Stimulated activated CD8-positive, alpha-beta memory T cell treated with anti-CD3 and anti-CD28 coated beads, Interleukin-12 subunit alpha, Interleukin-12 subunit beta, amount 100 ng/mL, for 24 hours (primary cell): ENCODE measurements around the gene KIF6.

Source experiments
- DNase-seq: peaks from one replicate; pipeline ENCODE4 v3.0.0-alpha.2; 2020; ENCODE audit errors: extremely low read depth

KIF6 gene

DNA sequence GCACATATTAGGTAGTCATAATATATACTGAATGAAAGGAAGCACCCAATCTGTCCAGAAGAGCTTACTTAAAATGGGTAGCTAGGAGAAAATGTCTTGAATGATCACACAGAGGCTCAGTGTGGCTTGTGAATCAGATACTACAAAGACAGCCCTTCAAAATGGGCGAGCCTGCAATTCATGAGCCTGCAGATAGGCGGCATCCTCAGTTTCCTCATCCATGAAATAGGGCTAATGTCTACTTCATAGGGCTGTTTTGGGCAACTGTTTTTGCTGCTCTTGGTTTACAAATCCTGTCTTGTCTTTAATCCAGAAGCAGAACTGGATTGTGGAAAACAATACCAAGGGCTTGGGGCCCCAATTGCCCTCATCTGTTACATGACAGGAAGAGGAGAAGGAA is 273.4 kb downstream of the KIF6 start:
- DNase-seq = no peak

DNA sequence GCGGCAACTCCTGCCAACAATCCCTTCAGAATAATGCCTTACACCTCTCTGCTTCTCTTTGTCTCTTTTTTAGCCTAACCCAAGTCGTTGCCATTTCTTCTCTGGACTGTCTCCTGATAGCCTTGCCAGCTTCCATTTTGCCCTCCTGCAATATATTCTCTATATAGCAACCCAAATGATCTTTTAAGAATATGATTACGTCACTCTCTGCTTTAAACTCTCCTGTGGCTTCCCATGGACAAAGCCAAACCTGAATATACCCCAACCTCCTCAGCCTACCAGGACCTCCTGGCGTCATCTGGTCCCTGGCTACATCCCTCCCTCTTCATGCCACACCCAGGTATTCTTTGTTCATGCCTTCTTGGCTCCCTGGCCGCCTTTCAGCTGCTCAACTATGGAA is 276.2 kb downstream of the KIF6 start:
- DNase-seq = no peak

DNA sequence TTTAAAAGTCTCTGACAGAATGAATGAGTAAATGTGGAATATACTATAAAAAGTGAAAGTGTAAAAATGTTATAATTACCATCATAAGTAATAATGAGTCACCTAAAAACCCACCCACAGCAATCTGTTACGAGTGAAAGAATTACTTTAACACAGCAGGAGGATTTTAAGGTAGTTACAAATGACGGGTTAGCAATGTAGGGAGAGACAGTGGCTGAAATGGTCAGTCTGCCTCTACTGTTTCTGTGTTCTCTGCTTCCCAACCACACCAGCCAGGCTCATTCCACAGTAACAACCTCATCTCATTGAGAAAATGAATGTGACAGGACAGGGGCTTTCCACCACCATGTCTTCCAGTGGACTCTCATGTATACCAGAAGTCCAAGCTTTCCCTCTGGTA is 278.3 kb downstream of the KIF6 start:
- no peak for DNase-seq

DNA sequence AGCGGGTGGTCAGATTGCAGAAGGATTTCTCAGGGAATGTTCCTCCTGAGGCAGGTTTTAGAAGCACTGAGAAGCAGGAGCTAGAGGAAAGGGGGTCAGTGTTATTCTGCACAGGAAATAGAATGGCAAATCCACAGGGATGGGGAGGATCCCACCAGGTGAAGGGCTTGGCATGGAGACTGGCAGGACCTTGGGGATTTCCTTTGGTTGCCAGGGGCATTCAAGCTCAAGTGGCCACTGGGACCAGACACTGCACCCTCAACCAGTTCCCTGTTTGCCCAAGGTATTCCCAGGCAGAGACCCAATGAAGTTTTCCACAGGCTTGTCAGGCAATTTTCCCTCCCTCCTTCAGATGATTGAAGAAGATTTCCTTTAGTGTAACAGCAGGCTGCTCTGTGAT is 279.5 kb downstream of the KIF6 start:
- no peak for DNase-seq

DNA sequence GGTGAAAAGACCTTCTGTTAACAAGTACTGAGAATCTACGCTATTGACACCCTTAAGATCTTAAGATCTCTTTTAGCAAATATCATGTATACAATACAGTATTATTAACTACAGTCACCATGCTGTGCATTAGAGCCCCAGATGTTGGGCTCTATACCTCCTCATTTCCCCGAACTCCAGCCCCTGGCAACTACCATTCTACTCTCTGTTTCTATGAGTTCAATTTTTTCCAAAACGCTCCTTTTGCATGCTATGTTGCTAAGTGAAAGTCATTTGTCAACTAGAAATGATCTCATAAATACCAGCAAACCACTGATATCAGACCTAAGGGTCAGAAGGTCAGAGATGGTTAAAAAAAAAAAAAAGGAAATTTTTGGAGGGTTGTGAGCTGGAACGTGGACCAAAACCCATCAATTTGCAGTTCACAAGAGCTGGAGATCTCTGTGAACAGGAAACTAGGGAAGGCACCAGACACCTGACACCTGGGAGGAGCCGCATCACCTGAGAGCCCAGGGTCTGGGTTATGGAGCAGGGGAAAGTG is 280.7 kb downstream of the KIF6 start:
- no peak for DNase-seq

DNA sequence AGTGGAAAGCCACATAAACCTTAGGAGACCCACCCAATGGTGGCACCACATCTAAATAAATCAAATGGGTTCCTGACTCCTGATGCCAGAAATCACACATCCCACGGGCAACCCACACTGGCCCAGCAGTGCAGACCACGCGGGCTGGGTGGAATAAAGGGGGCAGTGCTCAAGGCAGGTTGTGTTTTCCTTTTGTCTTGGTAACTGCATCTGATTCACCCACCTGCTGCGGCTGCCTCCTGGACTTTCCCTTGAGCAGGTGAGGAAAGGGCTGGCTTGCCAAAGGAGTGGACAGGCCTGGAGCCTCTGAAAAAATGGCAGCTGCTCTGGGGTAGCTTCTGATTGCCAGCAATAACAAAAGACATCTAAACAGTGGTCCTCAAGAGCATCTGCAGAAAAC is 283.2 kb downstream of the KIF6 start:
- DNase-seq = no peak

DNA sequence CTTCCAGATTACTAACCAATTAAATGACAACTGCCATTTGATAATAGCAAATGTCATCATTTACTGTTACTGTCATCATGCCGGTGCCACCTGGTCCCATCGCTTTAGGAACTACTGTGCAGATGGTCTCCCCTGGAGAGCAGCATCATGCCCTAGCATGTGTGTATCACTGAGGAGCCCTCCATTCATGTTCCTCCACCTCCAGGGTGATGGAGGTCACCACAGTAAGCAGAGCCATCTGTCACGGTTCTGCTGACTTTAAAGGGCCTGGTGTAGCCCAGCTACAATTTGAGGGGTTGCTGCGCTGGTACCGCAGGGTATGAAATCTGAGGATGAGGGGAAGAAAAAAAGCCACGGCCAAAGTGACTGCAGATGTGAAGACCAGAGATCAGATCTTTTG is 283.9 kb downstream of the KIF6 start:
- DNase-seq = no peak

DNA sequence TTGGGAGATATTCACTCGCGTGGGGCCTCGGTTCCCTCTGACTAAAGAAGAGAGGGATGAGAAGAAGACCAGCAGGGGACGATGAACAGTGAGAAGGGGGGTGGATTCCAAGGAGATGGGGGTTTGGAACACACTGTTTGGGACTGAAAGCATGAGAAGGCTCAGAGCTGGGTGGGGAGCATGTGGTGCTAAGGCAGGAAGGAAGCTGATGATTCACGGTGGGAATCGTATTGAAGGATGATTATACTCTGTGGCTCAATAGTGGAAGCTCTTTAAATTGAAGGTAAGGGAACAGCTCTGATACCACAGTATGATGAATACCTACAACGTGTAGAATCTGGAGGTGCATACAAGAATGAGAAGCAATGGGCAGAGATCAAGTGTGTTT is 285.2 kb downstream of the KIF6 start:
- no peak for DNase-seq

DNA sequence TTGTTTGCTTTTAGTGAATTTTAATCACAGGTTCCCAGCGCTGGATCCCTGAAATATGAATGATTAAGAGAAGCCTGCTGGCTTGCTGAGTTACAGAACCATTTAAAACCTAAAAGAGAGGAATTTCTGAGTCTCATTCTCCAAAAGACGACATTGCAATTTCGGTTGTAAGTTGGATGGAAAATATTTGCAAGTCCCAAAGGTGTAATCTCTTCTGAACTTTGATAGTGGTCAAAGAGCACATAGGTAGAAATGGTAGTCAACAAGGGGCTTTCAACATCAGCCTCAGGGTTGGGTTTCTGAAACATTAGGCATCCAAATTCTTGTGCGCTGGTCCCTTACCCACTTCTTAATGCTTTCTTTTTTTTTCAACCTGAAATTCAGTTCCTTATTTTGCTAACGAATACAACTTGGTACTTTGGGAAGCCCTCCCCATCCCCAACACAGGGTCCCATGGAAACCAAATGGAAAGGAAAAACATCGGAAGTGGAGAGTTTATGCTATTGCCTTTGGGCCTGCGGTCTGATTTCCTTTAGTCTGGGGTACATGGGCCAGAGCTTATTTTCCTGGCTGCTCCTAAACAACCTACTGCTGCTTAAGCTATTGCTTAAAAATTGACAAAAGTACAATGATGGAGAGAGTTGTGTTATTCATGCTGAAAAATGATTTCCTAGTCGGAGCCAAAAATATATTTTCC is 285.7 kb downstream of the KIF6 start:
- no peak for DNase-seq

DNA sequence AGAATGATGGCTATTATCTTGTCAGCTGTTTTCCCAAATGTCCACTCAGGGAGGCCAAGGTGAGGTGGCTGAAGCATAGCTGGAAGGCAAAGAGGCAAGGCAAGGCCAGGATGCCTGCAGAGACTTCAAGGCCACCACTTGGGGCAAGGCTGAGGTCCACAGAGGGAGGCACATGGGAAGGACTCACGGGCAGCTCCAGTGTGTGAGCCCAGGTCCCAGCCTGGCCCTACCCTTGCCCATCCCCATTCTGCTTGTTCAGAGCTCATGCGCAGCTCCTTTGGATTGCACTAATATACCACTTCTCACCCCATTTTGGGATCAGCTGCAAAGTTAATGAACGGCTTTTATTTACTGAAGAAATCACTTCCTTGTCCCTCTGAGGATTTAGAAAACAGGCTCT is 291.6 kb downstream of the KIF6 start:
- DNase-seq = no peak

DNA sequence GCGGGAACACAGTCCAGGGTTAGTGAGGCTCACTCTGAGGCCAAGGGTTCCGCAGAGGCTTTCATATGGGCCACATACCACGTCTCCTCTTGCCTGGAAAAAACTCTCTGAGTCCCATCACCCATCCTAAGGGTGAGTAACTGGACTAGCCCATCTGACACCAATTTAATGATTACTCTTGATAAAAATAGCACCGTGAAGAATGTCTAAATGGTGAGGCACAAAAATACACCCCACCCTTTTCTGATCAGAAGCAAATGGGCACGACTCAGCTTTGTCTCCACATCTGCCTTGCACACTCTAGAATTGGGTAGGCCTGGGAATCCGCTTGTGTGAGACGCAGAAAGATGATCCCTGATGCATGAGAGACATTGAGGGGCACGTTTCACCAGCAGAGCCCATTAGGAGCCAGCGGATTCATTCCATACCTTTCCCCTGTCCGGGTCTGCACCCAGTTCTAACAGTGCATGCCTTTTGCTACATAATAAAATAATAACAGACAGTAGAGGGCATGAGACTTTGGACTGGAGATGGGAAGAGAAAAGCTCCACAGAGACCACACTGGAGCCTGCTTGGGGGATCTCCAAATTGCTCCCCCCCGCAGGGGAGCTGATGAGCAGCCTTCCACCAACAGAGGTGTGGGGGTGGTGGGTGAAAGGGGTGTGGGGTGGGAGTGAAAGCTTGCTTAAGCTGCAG is 292.7 kb downstream of the KIF6 start:
- no peak for DNase-seq

DNA sequence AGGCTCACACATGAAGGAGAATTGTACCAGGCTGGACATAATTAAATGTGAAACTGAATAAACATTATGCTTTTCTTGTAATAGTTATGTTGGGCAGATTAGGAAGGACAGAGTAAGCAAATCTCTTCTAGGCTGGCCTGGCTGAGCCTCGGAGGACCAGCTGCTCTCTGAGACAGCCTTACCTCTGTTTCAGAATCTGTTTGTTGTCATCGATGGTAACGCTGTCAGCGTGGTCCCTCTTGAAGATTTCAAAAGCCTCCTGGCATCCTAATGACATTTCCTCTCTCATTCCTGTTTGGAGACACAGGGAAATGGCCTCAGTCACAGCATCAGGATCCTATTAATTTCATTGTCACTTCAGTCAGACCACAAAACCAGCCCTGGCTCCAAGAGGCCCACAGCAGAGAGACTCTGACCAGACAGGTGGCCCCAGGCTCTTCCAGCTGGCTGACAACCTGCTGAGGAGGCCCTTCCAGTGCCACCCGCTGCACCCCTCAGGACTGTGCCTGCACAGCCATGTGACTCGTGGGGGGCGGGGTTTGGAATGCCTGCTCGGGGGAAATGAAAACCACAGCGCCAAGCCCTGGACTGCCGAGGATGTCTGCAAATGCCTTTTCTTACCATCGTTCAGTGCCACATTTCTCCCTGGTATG is 294.2 kb downstream of the KIF6 start:
- DNase-seq = no peak

DNA sequence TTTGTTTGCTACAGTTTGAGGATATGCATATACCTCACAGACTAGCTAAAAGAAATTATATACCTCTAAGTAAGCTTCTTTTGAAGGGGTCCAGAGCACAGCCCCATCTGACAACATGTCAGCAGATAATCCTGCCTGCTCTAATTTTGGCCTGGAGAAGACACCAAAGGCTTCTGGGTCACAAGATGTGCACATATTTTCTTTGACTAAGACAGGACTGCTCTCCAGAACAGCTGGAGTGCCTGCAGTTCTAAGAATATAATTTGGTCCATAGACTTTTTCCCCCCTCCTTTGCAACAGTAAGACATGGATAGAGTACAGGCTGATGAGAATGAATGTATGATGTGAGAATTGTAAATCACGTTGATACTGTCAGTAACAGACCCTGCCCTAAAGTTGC is 294.8 kb downstream of the KIF6 start:
- DNase-seq = no peak

DNA sequence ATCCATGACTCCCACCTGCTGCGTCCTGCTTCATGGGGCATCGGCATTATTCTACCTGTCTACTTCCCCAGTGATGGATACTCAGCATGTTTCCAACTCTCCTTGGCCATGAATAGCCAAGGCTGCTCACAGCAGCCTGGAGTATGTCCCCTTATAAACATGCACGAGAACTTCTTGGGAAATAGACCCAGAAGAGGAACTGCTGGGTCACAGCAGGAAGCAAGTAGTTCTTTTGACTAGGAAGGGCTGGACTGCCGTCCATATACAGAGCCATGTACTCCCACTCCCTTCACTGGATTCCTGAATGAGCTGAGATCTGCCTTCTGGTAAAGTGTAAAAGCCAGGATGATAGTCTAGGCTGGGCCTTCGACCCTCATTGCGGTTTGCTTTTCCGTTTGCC is 296.4 kb downstream of the KIF6 start:
- DNase-seq = no peak

DNA sequence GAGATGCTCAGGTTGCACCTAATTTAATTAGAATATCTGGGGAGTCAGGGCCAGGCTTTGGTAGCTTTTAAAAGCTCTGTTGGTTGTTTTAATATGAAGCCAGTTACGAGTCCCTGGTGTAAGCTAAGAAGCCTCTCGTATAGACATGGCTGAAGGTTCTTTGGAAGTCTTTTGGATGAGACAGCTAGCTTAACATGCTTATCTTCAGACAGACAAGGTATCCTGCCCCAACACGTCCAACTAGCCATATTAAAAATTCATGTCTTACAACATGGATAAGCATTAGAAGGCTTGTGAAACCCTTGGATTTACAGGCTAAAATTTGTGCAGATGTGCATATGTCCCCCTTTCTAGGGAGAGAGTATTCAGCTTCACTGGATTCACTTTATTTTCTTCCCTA is 297.1 kb downstream of the KIF6 start:
- DNase-seq = no peak

DNA sequence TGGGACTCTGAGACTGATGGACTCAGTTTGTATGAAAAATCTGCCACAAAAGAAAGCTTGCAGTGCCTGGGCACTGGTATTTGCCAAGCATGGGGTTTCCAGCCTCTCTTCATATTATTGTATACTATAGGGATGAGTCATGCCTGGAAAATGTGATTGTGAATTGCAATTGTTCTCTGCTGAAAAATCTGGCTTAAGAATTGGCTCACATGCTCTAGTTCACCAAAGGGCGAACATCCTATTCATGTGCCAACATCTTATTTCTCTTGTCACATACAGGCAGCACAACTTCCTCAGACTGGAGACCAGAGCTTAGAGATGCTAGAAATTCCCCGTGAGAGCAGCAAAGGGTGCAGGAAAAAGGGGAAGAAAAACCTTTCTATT is 299.1 kb downstream of the KIF6 start:
- no peak for DNase-seq

DNA sequence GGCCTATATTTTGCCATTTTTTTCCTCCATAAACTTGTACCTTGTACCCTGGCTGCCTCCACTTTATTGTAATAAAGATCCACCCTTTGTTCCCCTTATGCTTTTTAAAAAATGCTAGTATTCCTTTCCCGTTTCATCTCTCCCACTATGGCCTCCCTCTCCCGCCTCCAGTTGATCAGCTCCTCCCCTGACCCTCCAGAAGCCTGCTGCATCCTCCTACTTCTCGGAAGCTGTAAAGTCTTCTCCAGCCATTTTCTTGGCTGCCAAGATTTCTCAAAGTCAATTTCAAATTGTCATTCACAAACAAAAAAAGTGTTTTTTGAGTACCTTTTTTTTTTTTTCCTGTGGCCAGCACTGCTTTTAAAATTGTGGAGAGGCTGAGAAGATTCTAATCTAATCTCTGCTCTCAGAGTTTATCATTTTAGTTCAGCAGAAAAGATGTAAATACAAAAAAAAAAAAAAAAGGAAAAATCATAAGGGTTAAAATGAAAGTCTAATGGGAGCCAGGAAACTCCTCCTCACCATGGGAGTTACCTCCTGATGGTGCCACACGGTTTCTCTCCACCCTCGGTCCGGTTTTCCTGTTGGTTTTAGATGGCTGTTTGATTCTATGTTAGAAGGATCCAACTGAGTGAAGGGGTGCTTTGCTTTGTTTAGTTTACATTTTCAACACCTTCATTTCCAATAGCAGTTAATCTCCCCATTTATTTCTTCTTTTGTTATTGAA is 299.7 kb downstream of the KIF6 start:
- DNase-seq = no peak

DNA sequence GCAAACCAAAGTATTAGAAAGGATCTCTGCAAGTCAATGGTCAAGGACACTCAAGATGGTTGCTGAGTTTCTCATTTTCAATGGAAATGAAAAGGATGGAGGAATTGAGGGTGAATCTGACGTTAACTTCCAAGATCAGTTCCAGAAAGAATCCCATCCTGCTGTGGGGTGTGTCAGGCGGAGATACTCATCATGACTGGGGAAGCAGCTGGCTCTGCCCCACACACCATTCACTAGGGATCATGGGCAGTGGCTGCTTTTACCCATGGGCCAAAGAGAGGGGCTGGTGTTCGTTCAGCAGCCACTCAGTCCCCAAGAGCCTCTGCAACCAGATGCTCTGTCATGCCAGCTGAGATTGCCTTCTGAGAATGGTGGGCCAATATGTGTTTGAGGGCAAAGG is 300.4 kb downstream of the KIF6 start:
- DNase-seq = no peak

DNA sequence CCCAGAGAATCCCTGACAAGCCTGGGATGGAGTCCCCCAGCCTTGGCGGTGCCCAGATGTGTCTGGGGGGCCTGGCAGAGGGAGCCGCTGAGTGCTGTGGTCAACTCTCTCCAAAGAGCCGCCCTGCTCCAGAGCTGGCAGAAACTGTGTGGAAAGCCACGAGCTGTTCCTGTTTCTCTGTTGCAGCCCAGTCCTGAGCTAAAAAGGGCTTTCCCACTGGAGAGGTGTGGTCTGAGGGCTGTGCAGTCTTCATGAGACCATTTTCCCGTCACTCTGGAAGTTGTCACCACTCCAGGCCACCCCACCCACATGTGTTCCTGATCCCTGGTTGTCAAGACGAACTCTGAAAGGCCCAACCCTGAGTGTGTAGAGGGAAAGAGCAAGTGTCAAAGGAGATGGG is 303.0 kb downstream of the KIF6 start:
- DNase-seq = no peak

DNA sequence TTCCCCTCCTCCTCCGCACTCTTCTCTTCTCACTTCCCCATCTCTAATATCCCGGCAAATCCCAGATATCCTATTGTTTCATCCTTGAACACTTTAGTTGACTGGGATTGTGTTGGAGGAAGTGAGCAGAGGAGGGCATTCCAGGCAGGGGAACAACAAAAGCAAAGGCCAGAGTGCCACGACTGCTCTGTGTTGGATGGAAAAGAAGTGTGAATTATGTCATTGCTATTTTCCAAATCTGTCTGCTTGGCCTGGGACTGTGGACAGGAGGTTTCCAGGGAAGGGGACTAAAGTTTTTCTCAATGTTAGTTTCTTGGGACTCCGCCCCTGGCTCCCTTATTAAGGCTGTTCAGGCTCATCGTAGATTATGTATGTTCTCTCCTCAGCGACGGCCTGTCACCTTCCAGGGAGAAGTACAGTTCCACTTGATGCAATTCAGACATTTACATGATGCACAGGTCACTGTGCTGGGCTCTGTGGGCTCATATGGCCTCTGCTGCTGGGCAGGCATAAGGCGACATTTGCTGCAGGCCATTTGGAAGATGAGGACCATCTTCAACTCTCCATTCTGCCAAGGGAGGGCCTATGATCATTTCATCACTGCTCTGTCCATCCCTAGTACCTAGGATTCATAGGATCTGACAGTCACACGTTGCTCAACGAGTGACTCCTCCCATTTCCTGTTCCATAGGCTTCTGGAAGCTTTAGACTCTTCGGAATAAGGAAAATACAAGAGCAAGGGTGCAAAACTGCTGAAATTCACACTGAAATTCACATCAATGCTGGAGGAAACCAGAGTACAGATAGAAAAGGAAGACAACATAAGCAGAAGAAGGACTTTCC is 303.6 kb downstream of the KIF6 start:
- no peak for DNase-seq
